Measurements from ENCODE around the gene HS3ST3B1.

GRCh38 chr17:14333506-14333905 is 32.6 kb downstream of the HS3ST3B1 start:
- no peak for TF ChIP-seq CTCF (IDR thresholded peaks at IDR 0.05 in 2 of 3, conservative IDR thresholded peaks at IDR 0.05 in 1 of 3; ENCODE audit: borderline replicate concordance in 1 of 3, insufficient read depth in 1 of 3, low read depth in 2 of 3, low read length in 2 of 3)
- no peak for TF ChIP-seq ZFX (IDR thresholded peaks at IDR 0.05)
- no peak for TF ChIP-seq CEBPB (IDR thresholded peaks at IDR 0.05; ENCODE audit: low read depth)
- no peak for TF ChIP-seq CBX3 (IDR thresholded peaks at IDR 0.05; ENCODE audit: low read depth)
- TF ChIP-seq RAD21 (IDR thresholded peaks at IDR 0.05; ENCODE audit: low read depth), result no peak
- no peak for TF ChIP-seq TCF7L2 (IDR thresholded peaks at IDR 0.05; ENCODE audit: borderline replicate concordance, extremely low read depth, insufficient read depth, insufficient read length)
- TF ChIP-seq ZBTB33 (IDR thresholded peaks at IDR 0.05; ENCODE audit: extremely low read depth, insufficient replicate concordance, low read length), result no peak
- TF ChIP-seq POLR2A (IDR thresholded peaks at IDR 0.05; ENCODE audit: borderline replicate concordance, extremely low read depth, insufficient read depth, insufficient read length), result no peak
- no peak for TF ChIP-seq SIN3A (IDR thresholded peaks at IDR 0.05; ENCODE audit: low read depth)
- TF ChIP-seq POLR2AphosphoS5 (IDR thresholded peaks at IDR 0.05; ENCODE audit: low read depth, low read length), result no peak
- TF ChIP-seq JUND (IDR thresholded peaks at IDR 0.05), result no peak
- no peak for TF ChIP-seq ZNF274 (IDR thresholded peaks at IDR 0.05; ENCODE audit: low read depth, low read length)
- TF ChIP-seq FOSL1 (IDR thresholded peaks at IDR 0.05; ENCODE audit: low read depth), result no peak
- TF ChIP-seq EGR1 (IDR thresholded peaks at IDR 0.05; ENCODE audit: low read depth), result no peak
